Vagina (tissue), 2 donors: ENCODE results near the gene VANGL2. TPM values are rescaled to one million over a fixed set of nuclear protein-coding genes. Genes with fewer than 3 reads are reported as not detected.

Experiments used
- DNase-seq, 2 donors: peaks; one replicate each; pipeline ENCODE4 v3.0.0-alpha.2; 2017; ENCODE audit errors: extremely low spot score in 2 of 2
- H3K27ac ChIP-seq: fragments of 200-600 bp; sonication (generic); one replicate; pipeline ENCODE4 v1.5.1; 2019
- H3K27me3 ChIP-seq: fragments of 200-600 bp; sonication (generic); one replicate; pipeline ENCODE4 v1.5.1; 2019
- H3K36me3 ChIP-seq, 2 donors: fragments of 200-600 bp; sonication (generic); one replicate each; pipeline ENCODE4 v1.5.1; 2017 to 2019
- H3K4me1 ChIP-seq: fragments of 200-600 bp; sonication (generic); one replicate; pipeline ENCODE4 v1.5.1; 2019
- H3K4me3 ChIP-seq, 2 donors: fragments of 200-600 bp; sonication (generic); 1 replicate in 1 of 2; 2 replicates in 1 of 2; pipeline ENCODE4 v1.5.1; 2016 to 2019
- H3K9me3 ChIP-seq: fragments of 200-600 bp; sonication (generic); one replicate; pipeline ENCODE4 v1.5.1; 2019
- POLR2A ChIP-seq, 2 donors: fragments of 450-650 bp; IDR thresholded peaks; one replicate each; pipeline ENCODE4 v1.6.1; 2017; ENCODE audit warnings: antibody characterized with exemption in 2 of 2, mild to moderate bottlenecking in 2 of 2, moderate library complexity in 2 of 2
- POLR2AphosphoS5 ChIP-seq, 2 donors: sonication (generic); formaldehyde crosslinking; IDR thresholded peaks; one replicate each; pipeline ENCODE4 v1.9.0; 2017; ENCODE audit warnings: antibody characterized with exemption in 2 of 2, mild to moderate bottlenecking in 2 of 2, low read depth in 1 of 2; ENCODE audit not compliant: insufficient read depth in 1 of 2
- intact Hi-C: fragments of 100-400 bp; cut with DNase I; formaldehyde crosslinking; loops from one replicate; pipeline ENCODE4 v1.15.1; 2023
- total RNA-seq: library from RNA; depleted of rRNA; stranded (reverse); fragments of >200 nt; gene quantifications from one replicate; pipeline ENCODE4 v1.2.3, GENCODE V29; 2016
- TF ChIP-seq, protein P1 (sequence below), 3 experiments: fragments of 450-650 bp in 2 of 3; fragments of 200-600 bp in 1 of 3; sonication (generic) in 1 of 3; IDR thresholded peaks; one replicate each; pipeline ENCODE4 v1.5.1; 2017 to 2019; ENCODE audit warnings: antibody characterized with exemption in 3 of 3, mild to moderate bottlenecking in 2 of 3, moderate library complexity in 2 of 3

The VANGL2 gene
- total RNA-seq, 1 donor from 2014 or later, result 11.0 TPM

DNA sequence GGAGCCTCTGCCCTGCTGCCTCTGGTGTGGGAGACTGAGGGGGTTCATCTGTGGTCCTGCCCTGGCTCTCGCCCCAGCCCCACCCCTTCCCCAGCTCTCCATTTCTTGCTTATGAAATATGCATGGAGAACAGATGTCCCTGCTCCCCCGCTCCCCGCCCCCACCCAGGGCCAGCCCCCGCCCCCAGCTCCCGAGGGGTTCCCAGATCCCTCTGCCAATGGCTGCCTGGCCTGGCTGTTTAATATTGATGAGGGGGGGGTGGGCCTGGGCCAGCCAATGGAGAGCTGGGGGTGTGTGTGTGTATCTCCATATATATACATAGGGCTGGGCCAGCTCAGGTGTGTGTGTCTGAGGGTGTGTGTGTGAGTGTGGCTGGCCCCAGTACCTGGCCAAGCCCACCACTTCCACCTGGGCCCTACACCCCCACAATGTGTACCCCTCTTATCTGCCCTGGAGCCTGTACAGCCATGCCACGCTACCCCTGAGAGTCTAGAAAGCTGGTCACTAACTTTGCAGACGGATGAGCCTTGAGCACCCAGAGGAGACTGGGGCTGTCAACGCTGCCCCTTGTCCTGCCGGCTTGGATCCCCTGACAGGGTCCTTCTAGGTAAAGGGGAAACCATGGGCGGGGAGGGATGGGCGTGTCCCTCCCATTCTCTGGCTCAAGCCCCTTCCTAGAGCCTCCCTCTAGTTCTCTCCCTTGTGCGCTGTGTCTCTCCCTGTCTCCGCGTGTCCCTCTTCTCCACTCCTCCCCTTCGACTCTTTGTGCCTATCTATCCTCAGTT lies 33.4 kb upstream of the VANGL2 start, which contains the start of gene NHLH1:
TSS of gene NHLH1 (plus strand) at position 341 of the 785 bp plus-strand sequence. CDS start 3,661 bp downstream, outside the sequence.
- no peaks in the 10 kb centered on the region for H3K4me1 ChIP-seq
- H3K36me3 ChIP-seq, result no peaks in the 10 kb centered on the region
- intact Hi-C loops, result no loop called here
- TF ChIP-seq POLR2AphosphoS5 (IDR thresholded peaks at IDR 0.05; ENCODE audit: insufficient read depth in 1 of 2, low read depth in 1 of 2) (no peak), POLR2A (IDR thresholded peaks at IDR 0.05) (no peak)
- TF ChIP-seq, protein P1, sequence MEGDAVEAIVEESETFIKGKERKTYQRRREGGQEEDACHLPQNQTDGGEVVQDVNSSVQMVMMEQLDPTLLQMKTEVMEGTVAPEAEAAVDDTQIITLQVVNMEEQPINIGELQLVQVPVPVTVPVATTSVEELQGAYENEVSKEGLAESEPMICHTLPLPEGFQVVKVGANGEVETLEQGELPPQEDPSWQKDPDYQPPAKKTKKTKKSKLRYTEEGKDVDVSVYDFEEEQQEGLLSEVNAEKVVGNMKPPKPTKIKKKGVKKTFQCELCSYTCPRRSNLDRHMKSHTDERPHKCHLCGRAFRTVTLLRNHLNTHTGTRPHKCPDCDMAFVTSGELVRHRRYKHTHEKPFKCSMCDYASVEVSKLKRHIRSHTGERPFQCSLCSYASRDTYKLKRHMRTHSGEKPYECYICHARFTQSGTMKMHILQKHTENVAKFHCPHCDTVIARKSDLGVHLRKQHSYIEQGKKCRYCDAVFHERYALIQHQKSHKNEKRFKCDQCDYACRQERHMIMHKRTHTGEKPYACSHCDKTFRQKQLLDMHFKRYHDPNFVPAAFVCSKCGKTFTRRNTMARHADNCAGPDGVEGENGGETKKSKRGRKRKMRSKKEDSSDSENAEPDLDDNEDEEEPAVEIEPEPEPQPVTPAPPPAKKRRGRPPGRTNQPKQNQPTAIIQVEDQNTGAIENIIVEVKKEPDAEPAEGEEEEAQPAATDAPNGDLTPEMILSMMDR (IDR thresholded peaks at IDR 0.05), result no peak
- DNase-seq, result peak in 1 of 2 donors; percentile 52
- no peaks in the 10 kb centered on the region for H3K9me3 ChIP-seq
- no peak within 1 kb of the TSS for H3K4me3 ChIP-seq
- no peaks in the 10 kb centered on the region for H3K27me3 ChIP-seq
- no peak within 1 kb of the TSS for H3K27ac ChIP-seq

DNA sequence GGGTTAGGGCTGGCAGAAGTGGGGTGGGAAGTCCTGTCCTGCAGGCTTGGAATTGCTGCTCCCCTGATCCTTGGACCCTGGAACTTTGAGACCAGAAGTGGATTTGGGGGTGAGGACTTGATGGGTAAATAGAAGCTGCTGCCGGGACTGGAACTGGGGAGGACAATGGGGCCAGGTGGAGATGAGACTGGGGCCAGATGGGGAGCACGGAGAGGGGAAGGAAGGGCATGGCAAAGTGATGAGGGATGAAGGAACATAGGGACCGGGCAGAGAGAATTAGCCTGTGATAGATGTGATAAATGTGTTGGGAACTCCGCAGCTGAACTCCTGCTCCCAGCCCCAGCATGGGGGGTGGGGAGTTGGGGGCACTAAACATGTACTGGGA lies 32.9 kb upstream of the VANGL2 start:
- DNase-seq, result peak in 1 of 2 donors; percentile 74
- intact Hi-C loops, result no loop called here
- Histone ChIP-seq H3K4me1 (no peaks in the 10 kb centered on the region), H3K4me3 (no peak overlapping the region), H3K27me3 (no peaks in the 10 kb centered on the region), H3K36me3 (no peaks in the 10 kb centered on the region), H3K27ac (no peak overlapping the region), H3K9me3 (no peaks in the 10 kb centered on the region)
- TF ChIP-seq POLR2A (IDR thresholded peaks at IDR 0.05) (no peak), POLR2AphosphoS5 (IDR thresholded peaks at IDR 0.05; ENCODE audit: insufficient read depth in 1 of 2, low read depth in 1 of 2) (no peak)
- TF ChIP-seq, protein P1 (IDR thresholded peaks at IDR 0.05), result no peak

DNA sequence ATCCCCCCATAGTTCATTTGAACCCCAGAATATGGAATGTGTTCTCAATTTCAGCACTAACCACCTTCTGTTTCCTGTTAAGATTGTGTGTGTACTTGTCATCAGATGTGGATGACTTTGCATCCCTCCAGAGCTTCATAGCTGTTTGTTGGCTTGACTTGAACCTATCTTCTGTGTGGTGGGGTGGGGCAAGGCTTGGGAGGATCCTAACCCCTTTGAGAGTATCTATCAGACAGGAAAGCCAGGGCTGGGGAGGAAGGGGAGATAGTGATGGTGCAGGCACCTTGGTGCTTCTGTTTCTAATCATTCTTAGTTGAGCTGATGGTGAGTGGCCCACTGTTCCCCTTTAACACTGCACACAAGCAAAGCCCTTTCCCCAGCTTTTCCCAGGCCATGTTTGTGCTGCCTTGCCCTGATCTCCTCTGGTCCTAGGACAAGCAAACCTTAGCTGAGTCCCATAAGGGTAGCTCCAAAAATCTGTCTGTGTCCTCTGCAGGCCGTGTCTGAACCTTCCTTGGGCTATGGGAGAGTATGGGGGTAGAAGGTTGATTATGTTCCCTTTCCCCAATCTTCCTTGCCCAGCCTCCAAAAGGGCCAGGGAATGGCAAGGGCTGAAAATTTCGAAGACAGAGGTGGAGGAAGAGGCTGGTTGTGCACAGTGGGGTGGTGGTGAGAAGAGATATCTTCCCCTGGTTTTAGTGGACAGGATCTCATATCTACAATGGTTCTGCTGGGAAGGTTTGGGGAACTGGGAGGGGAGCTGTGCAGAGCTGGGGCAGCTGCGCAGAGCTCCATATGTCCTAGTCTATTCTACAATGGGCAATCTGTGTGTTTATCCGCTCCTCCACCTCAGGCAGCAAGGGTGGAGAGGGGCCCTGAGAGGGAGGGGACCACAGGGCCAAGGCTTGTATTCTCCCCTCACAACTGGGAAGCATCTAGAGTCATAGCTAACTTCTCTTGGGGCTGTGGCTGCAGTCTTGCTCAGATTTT lies 32.1 kb upstream of the VANGL2 start:
- intact Hi-C loops, result no loop called here
- no peak for TF ChIP-seq POLR2A (IDR thresholded peaks at IDR 0.05)
- TF ChIP-seq POLR2AphosphoS5 (IDR thresholded peaks at IDR 0.05; ENCODE audit: insufficient read depth in 1 of 2, low read depth in 1 of 2), result no peak
- TF ChIP-seq, protein P1 (IDR thresholded peaks at IDR 0.05), result no peak
- H3K36me3 ChIP-seq, result no peaks in the 10 kb centered on the region
- peak in 1 of 2 donors; percentile 56 for DNase-seq
- no peaks in the 10 kb centered on the region for H3K4me1 ChIP-seq
- H3K4me3 ChIP-seq, result no peak overlapping the region
- no peaks in the 10 kb centered on the region for H3K27me3 ChIP-seq
- no peaks in the 10 kb centered on the region for H3K9me3 ChIP-seq
- no peak overlapping the region for H3K27ac ChIP-seq

DNA sequence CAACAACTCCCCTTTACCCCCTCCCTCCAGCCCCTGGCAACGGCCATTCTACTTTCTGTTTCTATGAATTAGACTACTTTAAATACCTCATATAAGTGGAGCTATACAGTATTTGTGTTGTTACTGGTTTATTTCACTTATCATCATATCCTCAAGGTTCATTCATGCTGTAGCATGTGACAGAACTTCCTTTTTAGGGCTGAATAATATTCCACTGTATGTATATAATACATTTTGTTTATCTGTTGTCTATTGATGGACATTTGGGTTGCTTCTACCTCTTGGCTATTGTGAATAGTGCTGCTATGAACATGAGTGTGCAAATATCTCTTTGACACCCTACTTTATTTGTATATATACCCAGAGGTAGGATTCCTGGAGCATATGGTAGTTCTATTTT lies 31.3 kb upstream of the VANGL2 start:
- no peak overlapping the region for H3K4me3 ChIP-seq
- H3K27me3 ChIP-seq, result no peaks in the 10 kb centered on the region
- no peak for TF ChIP-seq POLR2A (IDR thresholded peaks at IDR 0.05)
- TF ChIP-seq, protein P1 (IDR thresholded peaks at IDR 0.05), result no peak
- no peak for TF ChIP-seq POLR2AphosphoS5 (IDR thresholded peaks at IDR 0.05; ENCODE audit: insufficient read depth in 1 of 2, low read depth in 1 of 2)
- no peak for DNase-seq
- intact Hi-C loops, result no loop called here
- H3K4me1 ChIP-seq, result no peaks in the 10 kb centered on the region
- H3K27ac ChIP-seq, result no peak overlapping the region
- no peaks in the 10 kb centered on the region for H3K9me3 ChIP-seq
- no peaks in the 10 kb centered on the region for H3K36me3 ChIP-seq
